CD4-positive, CD25-positive, alpha-beta regulatory T cell (primary cell): ENCODE data around the gene SLC23A2. TPM values are rescaled to one million over a fixed set of nuclear protein-coding genes. Genes with fewer than 3 reads are reported as not detected.

Experiments
- ATAC-seq, 2 donors: fragments of 150-1000 bp; cut with Tn5 transposase; one replicate each; pipeline ENCODE4 v1.10.0; 2021; ENCODE audit warnings: low read depth in 2 of 2, moderate number of reproducible peaks in 2 of 2, moderate library complexity in 1 of 2
- DNase-seq, 3 donors: peaks; one replicate each; pipeline versions ENCODE4 v3.0.0 to v3.0.0-alpha.2; 2012 to 2022; ENCODE audit warnings: mixed read lengths in 1 of 3
- H3K27ac ChIP-seq: one replicate; pipeline ENCODE4 v1.7.0; 2013; ENCODE audit warnings: mild to moderate bottlenecking, low read length; ENCODE audit not compliant: insufficient read depth, poor library complexity, severe bottlenecking
- H3K27me3 ChIP-seq: one replicate; pipeline ENCODE4 v1.7.0; 2013; ENCODE audit warnings: low read length; ENCODE audit not compliant: control insufficient read depth, insufficient read depth
- H3K36me3 ChIP-seq: one replicate; pipeline ENCODE4 v1.7.0; 2013; ENCODE audit warnings: mild to moderate bottlenecking, low read length, moderate library complexity; ENCODE audit not compliant: control insufficient read depth, insufficient read depth
- H3K4me1 ChIP-seq: 2 replicates; pipeline ENCODE4 v1.7.0; 2013; ENCODE audit warnings: mild to moderate bottlenecking, low read length; ENCODE audit not compliant: insufficient read depth, control insufficient read depth, poor library complexity, severe bottlenecking
- H3K4me3 ChIP-seq: one replicate; pipeline ENCODE4 v1.7.0; 2013; ENCODE audit warnings: low read depth, mild to moderate bottlenecking, low read length, moderate library complexity
- H3K9me3 ChIP-seq, 2 experiments: 1 replicate in 1 of 2; 2 replicates in 1 of 2; pipeline ENCODE4 v1.7.0; 2013; ENCODE audit warnings: low read length in 2 of 2, mild to moderate bottlenecking in 1 of 2, moderate library complexity in 1 of 2; ENCODE audit not compliant: control insufficient read depth in 2 of 2
- H3K27ac Mint-ChIP-seq, 3 donors: one replicate each; pipeline ENCODE4 v1.8.0; 2020 to 2022; ENCODE audit warnings: mild to moderate bottlenecking in 3 of 3, mixed read lengths in 3 of 3, moderate library complexity in 2 of 3
- H3K27me3 Mint-ChIP-seq: one replicate; pipeline ENCODE4 v1.8.0; 2022; ENCODE audit warnings: mild to moderate bottlenecking, mixed read lengths
- H3K36me3 Mint-ChIP-seq: one replicate; pipeline ENCODE4 v1.8.0; 2020; ENCODE audit warnings: mixed read lengths
- H3K4me1 Mint-ChIP-seq, 4 donors: one replicate each; pipeline ENCODE4 v1.8.0; 2020 to 2022; ENCODE audit warnings: mixed read lengths in 4 of 4, mild to moderate bottlenecking in 1 of 4
- H3K4me3 Mint-ChIP-seq, 4 donors: one replicate each; pipeline ENCODE4 v1.8.0; 2020 to 2022; ENCODE audit warnings: mild to moderate bottlenecking in 4 of 4, mixed read lengths in 4 of 4, moderate library complexity in 3 of 4
- H3K9me3 Mint-ChIP-seq, 7 donors: one replicate each; pipeline ENCODE4 v1.8.0; 2020 to 2022; ENCODE audit warnings: mixed read lengths in 7 of 7, mild to moderate bottlenecking in 3 of 7, moderate library complexity in 2 of 7
- polyA plus RNA-seq, 4 donors: library from polyadenylated mRNA; unstranded; fragments of 300-500 nt; fragmentation: Illumina TruSeq; gene quantifications; one replicate each; pipeline ENCODE4 v1.2.3, GENCODE V29; 2021
- total RNA-seq: library from RNA; stranded (reverse); gene quantifications from one replicate; pipeline ENCODE4 v1.2.3, GENCODE V29; 2022

The SLC23A2 gene
- total and polyA plus RNA-seq, 5 donors from 2014 or later, result 3.7 to 19.6 (median 4.7) TPM

DNA sequence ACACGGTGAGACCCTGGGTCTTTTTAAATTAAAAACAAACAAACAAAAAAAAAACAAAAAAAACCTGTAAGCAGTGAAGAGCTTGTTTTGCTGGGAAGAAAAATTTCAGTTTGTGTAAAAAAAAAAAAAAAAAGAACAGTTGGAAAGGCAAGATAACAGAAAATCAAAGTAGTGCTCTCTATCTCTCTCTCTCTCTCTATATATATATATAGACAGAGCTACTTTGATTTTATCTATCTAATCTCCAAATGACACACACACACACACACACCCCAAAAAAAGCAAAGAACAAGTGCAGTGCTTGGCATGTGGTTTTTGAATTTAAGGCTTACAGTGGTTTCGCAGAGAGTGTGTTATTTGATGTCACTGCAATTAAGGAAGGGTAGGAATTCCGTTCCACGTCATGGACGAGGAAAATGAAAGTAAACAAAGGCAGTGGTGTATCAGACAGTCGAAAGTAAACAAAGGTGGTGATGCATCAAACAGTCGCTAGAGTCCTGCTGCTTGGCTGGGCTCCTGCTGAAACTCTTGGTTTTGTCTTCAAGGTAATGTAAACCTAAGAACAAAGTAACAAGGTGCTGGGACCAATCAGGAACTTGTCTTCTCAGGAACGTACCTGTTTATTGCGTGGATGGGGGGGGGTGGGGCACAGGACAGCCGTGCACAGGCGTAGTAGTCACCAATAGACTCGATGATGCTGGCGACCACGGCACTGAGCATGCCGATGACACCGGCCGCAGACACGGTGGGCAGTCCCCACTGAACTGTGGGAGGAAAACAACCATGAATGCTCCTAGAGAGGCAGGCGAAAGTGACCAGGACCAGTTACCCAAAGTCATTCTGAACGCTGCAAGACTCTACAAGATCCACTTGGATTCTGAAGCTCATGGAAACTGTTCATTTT lies 131.8 kb downstream of the SLC23A2 start:
- no peaks in the 10 kb centered on the region for H3K27me3 ChIP-seq
- peaks cover 0 to 14% (median 9%) of the 10 kb centered on the region in 4 donors for H3K4me1 Mint-ChIP-seq
- ATAC-seq (no peak), DNase-seq (peak in 2 of 3 donors; percentile 6 to 7)
- peaks cover 44% of the 10 kb centered on the region for H3K36me3 Mint-ChIP-seq
- no peaks in the 10 kb centered on the region for H3K9me3 ChIP-seq
- no peaks in the 10 kb centered on the region for H3K27me3 Mint-ChIP-seq
- no peaks in the 10 kb centered on the region for H3K4me1 ChIP-seq
- peak overlapping the region; percentile 24 to 76 (median 45) for H3K4me3 Mint-ChIP-seq
- H3K4me3 ChIP-seq, result peak overlapping the region; percentile 59
- no peak overlapping the region for H3K27ac ChIP-seq
- no peaks in the 10 kb centered on the region for H3K9me3 Mint-ChIP-seq
- peaks cover 23% of the 10 kb centered on the region for H3K36me3 ChIP-seq
- peak overlapping the region; percentile 66 to 79 (median 68) for H3K27ac Mint-ChIP-seq

DNA sequence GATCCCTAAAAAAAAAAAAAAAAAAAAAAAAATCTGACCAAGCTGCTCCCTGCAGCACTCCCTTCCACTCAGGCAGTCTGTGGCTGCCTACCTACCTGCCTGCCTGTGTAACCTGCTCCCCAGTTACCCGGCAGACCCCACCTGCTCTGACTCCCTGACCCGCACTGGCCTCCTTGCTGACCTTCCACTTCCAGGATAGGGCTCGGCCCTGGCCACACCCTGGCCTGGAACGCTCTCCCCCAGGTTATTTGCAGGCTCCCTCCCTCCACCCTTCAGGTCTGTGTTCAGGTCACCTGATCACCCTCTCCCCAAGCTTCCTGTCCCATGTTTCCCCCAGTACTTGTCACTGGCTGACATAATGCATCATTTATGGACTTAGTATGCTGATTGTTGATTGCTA lies 134.3 kb downstream of the SLC23A2 start:
- Histone ChIP-seq H3K4me1 (no peaks in the 10 kb centered on the region), H3K36me3 (peaks cover 14% of the 10 kb centered on the region), H3K4me3 (no peak overlapping the region), H3K27me3 (no peaks in the 10 kb centered on the region), H3K9me3 (no peaks in the 10 kb centered on the region), H3K27ac (no peak overlapping the region)
- H3K27me3 Mint-ChIP-seq, result no peaks in the 10 kb centered on the region
- DNase-seq (no peak), ATAC-seq (no peak)
- H3K4me3 Mint-ChIP-seq, result no peak overlapping the region
- peaks cover 35% of the 10 kb centered on the region for H3K36me3 Mint-ChIP-seq
- H3K9me3 Mint-ChIP-seq, result no peaks in the 10 kb centered on the region
- peaks cover 0 to 14% (median 9%) of the 10 kb centered on the region in 4 donors for H3K4me1 Mint-ChIP-seq
- peak overlapping the region in 2 of 3 donors; percentile 13 to 15 for H3K27ac Mint-ChIP-seq

DNA sequence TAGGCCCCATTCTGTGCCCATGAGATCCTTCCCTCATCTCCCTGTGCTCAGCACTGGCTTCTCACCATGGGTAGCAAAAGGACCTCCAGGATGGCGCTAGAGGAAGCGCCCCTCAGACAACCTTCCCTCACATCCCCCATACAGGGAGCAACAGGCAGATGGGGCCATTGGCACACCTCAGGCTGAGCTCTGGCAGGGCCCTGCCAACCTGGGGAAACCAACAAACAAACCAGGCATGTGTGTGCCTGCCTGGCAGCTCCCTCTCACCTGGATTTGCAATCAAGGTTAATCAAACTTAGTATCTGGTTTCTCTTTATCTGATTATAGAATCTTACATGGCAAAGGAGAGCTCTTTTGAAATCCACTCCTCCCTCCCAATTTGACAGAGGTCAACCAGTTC lies 134.9 kb downstream of the SLC23A2 start:
- H3K4me1 ChIP-seq, result no peaks in the 10 kb centered on the region
- Mint-ChIP-seq H3K27ac (peak overlapping the region in 2 of 3 donors; percentile 13 to 18), H3K4me3 (no peak overlapping the region), H3K36me3 (peaks cover 40% of the 10 kb centered on the region), H3K4me1 (peaks cover 0 to 14% (median 9%) of the 10 kb centered on the region in 4 donors), H3K9me3 (no peaks in the 10 kb centered on the region), H3K27me3 (no peaks in the 10 kb centered on the region)
- H3K27ac ChIP-seq, result no peak overlapping the region
- no peaks in the 10 kb centered on the region for H3K27me3 ChIP-seq
- no peaks in the 10 kb centered on the region for H3K9me3 ChIP-seq
- ATAC-seq (no peak), DNase-seq (no peak)
- no peak overlapping the region for H3K4me3 ChIP-seq
- peaks cover 21% of the 10 kb centered on the region for H3K36me3 ChIP-seq

GRCh38 chr20:4864311-4864752 lies 137.0 kb downstream of the SLC23A2 start:
- no peak for DNase-seq
- peaks cover 31% of the 10 kb centered on the region for H3K36me3 ChIP-seq
- no peaks in the 10 kb centered on the region for H3K27me3 ChIP-seq
- H3K9me3 ChIP-seq, result no peaks in the 10 kb centered on the region
- H3K27ac ChIP-seq, result no peak overlapping the region
- H3K36me3 Mint-ChIP-seq, result peaks cover 52% of the 10 kb centered on the region
- no peak overlapping the region for H3K4me3 ChIP-seq
- peaks cover 3 to 8% (median 5%) of the 10 kb centered on the region in 4 donors for H3K4me1 Mint-ChIP-seq
- no peak overlapping the region for H3K4me3 Mint-ChIP-seq
- no peaks in the 10 kb centered on the region for H3K27me3 Mint-ChIP-seq
- no peak overlapping the region for H3K27ac Mint-ChIP-seq
- no peaks in the 10 kb centered on the region for H3K4me1 ChIP-seq
- H3K9me3 Mint-ChIP-seq, result no peaks in the 10 kb centered on the region
- ATAC-seq, result no peak

GRCh38 chr20:4862661-4863060 lies 138.6 kb downstream of the SLC23A2 start:
- Histone ChIP-seq H3K4me3 (no peak overlapping the region), H3K27me3 (no peaks in the 10 kb centered on the region), H3K4me1 (no peaks in the 10 kb centered on the region), H3K9me3 (no peaks in the 10 kb centered on the region), H3K36me3 (peaks cover 47% of the 10 kb centered on the region), H3K27ac (no peak overlapping the region)
- Mint-ChIP-seq H3K27me3 (no peaks in the 10 kb centered on the region), H3K4me1 (peaks cover 0 to 4% (median 3%) of the 10 kb centered on the region in 4 donors), H3K9me3 (no peaks in the 10 kb centered on the region), H3K36me3 (peaks cover 61% of the 10 kb centered on the region), H3K4me3 (no peak overlapping the region), H3K27ac (no peak overlapping the region)
- no peak for DNase-seq
- no peak for ATAC-seq

- Mint-ChIP-seq H3K27ac (no peak overlapping the region), H3K36me3 (peaks cover 63% of the 10 kb centered on the region), H3K27me3 (no peaks in the 10 kb centered on the region), H3K4me1 (peaks cover 0 to 4% (median 1%) of the 10 kb centered on the region in 4 donors), H3K9me3 (no peaks in the 10 kb centered on the region), H3K4me3 (no peak overlapping the region)
- Histone ChIP-seq H3K27ac (no peak overlapping the region), H3K4me3 (no peak overlapping the region), H3K9me3 (no peaks in the 10 kb centered on the region), H3K36me3 (peaks cover 53% of the 10 kb centered on the region), H3K4me1 (no peaks in the 10 kb centered on the region), H3K27me3 (no peaks in the 10 kb centered on the region)
- ATAC-seq, result no peak
- no peak for DNase-seq
These were observed 139.3 kb downstream of the SLC23A2 start for GRCh38 chr20:4861961-4862360.

DNA sequence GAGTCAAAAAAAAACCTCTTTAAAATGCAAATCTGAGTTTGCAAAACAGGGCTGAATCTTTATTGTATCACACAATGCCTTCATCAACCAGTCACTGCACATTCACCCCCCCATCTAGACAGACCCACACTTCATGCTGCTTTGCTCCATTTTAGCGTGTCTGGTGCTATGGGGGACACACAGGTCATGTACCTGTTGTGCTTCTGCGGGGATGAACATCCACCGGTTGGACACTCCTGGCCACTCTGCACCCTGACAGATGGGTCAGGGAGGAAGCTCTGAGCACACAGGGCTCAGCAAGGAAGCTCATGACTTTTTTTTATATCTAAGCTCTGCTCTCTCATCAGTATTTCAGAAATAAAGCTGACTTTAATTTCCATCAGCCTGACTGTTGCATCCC lies 143.3 kb downstream of the SLC23A2 start:
- ATAC-seq (no peak), DNase-seq (no peak)
- no peaks in the 10 kb centered on the region for H3K9me3 ChIP-seq
- Mint-ChIP-seq H3K9me3 (no peaks in the 10 kb centered on the region), H3K27ac (peak overlapping the region in 2 of 3 donors; percentile 28 to 72), H3K27me3 (no peaks in the 10 kb centered on the region), H3K36me3 (peaks cover 73% of the 10 kb centered on the region), H3K4me1 (peaks cover 0 to 4% (median 1%) of the 10 kb centered on the region in 4 donors), H3K4me3 (no peak overlapping the region)
- no peaks in the 10 kb centered on the region for H3K4me1 ChIP-seq
- H3K4me3 ChIP-seq, result no peak overlapping the region
- no peaks in the 10 kb centered on the region for H3K27me3 ChIP-seq
- H3K27ac ChIP-seq, result no peak overlapping the region
- H3K36me3 ChIP-seq, result peaks cover 67% of the 10 kb centered on the region
